Measurements from ENCODE around the gene PEX3. TPM values are rescaled to one million over a fixed set of nuclear protein-coding genes. Genes with fewer than 3 reads are reported as not detected.

PEX3 gene
- total RNA-seq, 1 donor: 19.2 TPM

GRCh38 chr6:143536866-143537691 lies 86.5 kb downstream of the PEX3 start:
- Histone ChIP-seq H3K4me2 (ENCODE audit: insufficient read depth, low read length) (peak overlapping the region; percentile 91), H4K20me1 (ENCODE audit: insufficient read depth, low read length) (no peaks in the 10 kb centered on the region), H3K9me3 (ENCODE audit: low read depth, low read length) (no peaks in the 10 kb centered on the region), H3K4me1 (ENCODE audit: insufficient read depth, low read length) (peaks cover 5% of the 10 kb centered on the region), H2AFZ (ENCODE audit: low read length) (peak overlapping the region; percentile 99), H3K36me3 (ENCODE audit: insufficient read depth, low read length) (no peaks in the 10 kb centered on the region), H3K27me3 (ENCODE audit: insufficient read depth, low read length) (peaks cover 4% of the 10 kb centered on the region), H3K27ac (ENCODE audit: low read depth, low read length) (no peak overlapping the region), H3K79me2 (ENCODE audit: insufficient read depth, low read length) (peaks cover 12% of the 10 kb centered on the region), H3K4me3 (ENCODE audit: insufficient read depth, low read length) (peak overlapping the region; percentile 78)
- TF ChIP-seq, protein P1, sequence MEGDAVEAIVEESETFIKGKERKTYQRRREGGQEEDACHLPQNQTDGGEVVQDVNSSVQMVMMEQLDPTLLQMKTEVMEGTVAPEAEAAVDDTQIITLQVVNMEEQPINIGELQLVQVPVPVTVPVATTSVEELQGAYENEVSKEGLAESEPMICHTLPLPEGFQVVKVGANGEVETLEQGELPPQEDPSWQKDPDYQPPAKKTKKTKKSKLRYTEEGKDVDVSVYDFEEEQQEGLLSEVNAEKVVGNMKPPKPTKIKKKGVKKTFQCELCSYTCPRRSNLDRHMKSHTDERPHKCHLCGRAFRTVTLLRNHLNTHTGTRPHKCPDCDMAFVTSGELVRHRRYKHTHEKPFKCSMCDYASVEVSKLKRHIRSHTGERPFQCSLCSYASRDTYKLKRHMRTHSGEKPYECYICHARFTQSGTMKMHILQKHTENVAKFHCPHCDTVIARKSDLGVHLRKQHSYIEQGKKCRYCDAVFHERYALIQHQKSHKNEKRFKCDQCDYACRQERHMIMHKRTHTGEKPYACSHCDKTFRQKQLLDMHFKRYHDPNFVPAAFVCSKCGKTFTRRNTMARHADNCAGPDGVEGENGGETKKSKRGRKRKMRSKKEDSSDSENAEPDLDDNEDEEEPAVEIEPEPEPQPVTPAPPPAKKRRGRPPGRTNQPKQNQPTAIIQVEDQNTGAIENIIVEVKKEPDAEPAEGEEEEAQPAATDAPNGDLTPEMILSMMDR (IDR thresholded peaks at IDR 0.05; ENCODE audit: extremely low read depth, low read depth, low read length): peak; percentile 37
- peak; percentile 91 for DNase-seq (ENCODE audit: insufficient read length, low spot score, missing footprints)

DNA sequence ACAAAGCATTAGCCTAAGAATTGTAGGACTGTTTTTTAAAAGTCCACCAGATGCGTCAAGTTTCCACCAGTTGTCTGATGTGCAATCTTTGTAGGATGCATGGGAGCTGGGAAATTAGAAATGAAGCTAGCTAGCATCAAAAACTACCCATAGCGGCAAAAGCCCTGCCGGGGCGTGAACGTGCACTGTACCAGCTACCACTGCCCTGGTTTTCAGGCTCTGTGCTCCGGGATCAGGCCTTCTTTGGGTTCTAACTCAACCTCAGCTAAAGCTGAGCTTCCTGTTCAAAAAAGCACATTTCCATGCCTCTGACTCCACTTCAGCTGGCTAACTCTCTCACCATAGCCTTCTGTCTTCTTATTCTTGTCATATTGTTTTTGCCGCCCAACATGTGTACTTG lies 87.8 kb downstream of the PEX3 start:
- Histone ChIP-seq H3K4me2 (ENCODE audit: insufficient read depth, low read length) (peak overlapping the region; percentile 91), H4K20me1 (ENCODE audit: insufficient read depth, low read length) (no peaks in the 10 kb centered on the region), H3K4me1 (ENCODE audit: insufficient read depth, low read length) (peaks cover 5% of the 10 kb centered on the region), H3K36me3 (ENCODE audit: insufficient read depth, low read length) (no peaks in the 10 kb centered on the region), H3K9me3 (ENCODE audit: low read depth, low read length) (no peaks in the 10 kb centered on the region), H3K79me2 (ENCODE audit: insufficient read depth, low read length) (peaks cover 21% of the 10 kb centered on the region), H3K27me3 (ENCODE audit: insufficient read depth, low read length) (no peaks in the 10 kb centered on the region), H2AFZ (ENCODE audit: low read length) (no peak overlapping the region), H3K27ac (ENCODE audit: low read depth, low read length) (no peak overlapping the region), H3K4me3 (ENCODE audit: insufficient read depth, low read length) (no peak overlapping the region)
- no peak for DNase-seq (ENCODE audit: insufficient read length, low spot score, missing footprints)
- TF ChIP-seq, protein P1 (IDR thresholded peaks at IDR 0.05; ENCODE audit: extremely low read depth, low read depth, low read length): no peak

DNA sequence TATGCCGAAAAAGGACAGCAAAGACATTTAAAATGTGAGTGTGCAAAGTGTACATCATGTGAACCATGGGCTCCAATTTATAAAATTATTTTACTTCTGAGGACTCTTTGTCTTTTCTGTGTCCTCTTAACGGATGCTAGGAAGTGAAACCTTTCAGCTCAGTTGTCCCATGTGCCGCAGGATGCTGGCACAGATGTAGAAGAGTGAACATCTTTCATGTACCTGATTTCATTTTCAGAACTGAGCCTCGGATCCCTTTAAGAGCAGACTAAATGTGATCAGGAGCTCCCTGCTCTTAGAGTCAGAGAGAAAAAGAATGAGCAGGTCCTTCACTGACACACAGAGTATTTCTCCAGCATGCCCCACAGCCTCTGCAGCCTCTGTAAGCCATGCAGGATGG lies 88.5 kb downstream of the PEX3 start:
- Histone ChIP-seq H3K79me2 (ENCODE audit: insufficient read depth, low read length) (peaks cover 21% of the 10 kb centered on the region), H3K27me3 (ENCODE audit: insufficient read depth, low read length) (no peaks in the 10 kb centered on the region), H3K36me3 (ENCODE audit: insufficient read depth, low read length) (no peaks in the 10 kb centered on the region), H3K9me3 (ENCODE audit: low read depth, low read length) (no peaks in the 10 kb centered on the region), H2AFZ (ENCODE audit: low read length) (no peak overlapping the region), H3K4me3 (ENCODE audit: insufficient read depth, low read length) (no peak overlapping the region), H3K4me2 (ENCODE audit: insufficient read depth, low read length) (no peak overlapping the region), H3K27ac (ENCODE audit: low read depth, low read length) (no peak overlapping the region), H4K20me1 (ENCODE audit: insufficient read depth, low read length) (no peaks in the 10 kb centered on the region), H3K4me1 (ENCODE audit: insufficient read depth, low read length) (peaks cover 5% of the 10 kb centered on the region)
- no peak for DNase-seq (ENCODE audit: insufficient read length, low spot score, missing footprints)
- TF ChIP-seq, protein P1 (IDR thresholded peaks at IDR 0.05; ENCODE audit: extremely low read depth, low read depth, low read length): no peak

GRCh38 chr6:143539734-143540133 lies 89.1 kb downstream of the PEX3 start:
- Histone ChIP-seq H3K36me3 (ENCODE audit: insufficient read depth, low read length) (no peaks in the 10 kb centered on the region), H4K20me1 (ENCODE audit: insufficient read depth, low read length) (no peaks in the 10 kb centered on the region), H3K4me3 (ENCODE audit: insufficient read depth, low read length) (no peak overlapping the region), H3K27ac (ENCODE audit: low read depth, low read length) (no peak overlapping the region), H3K27me3 (ENCODE audit: insufficient read depth, low read length) (no peaks in the 10 kb centered on the region), H3K9me3 (ENCODE audit: low read depth, low read length) (no peaks in the 10 kb centered on the region), H2AFZ (ENCODE audit: low read length) (no peak overlapping the region), H3K4me1 (ENCODE audit: insufficient read depth, low read length) (peaks cover 5% of the 10 kb centered on the region), H3K79me2 (ENCODE audit: insufficient read depth, low read length) (peaks cover 21% of the 10 kb centered on the region), H3K4me2 (ENCODE audit: insufficient read depth, low read length) (no peak overlapping the region)
- TF ChIP-seq, protein P1 (IDR thresholded peaks at IDR 0.05; ENCODE audit: extremely low read depth, low read depth, low read length): no peak
- no peak for DNase-seq (ENCODE audit: insufficient read length, low spot score, missing footprints)

Data from osteoblast (primary cell).